ENCODE results near the gene HDAC4.

The HDAC4 gene

DNA sequence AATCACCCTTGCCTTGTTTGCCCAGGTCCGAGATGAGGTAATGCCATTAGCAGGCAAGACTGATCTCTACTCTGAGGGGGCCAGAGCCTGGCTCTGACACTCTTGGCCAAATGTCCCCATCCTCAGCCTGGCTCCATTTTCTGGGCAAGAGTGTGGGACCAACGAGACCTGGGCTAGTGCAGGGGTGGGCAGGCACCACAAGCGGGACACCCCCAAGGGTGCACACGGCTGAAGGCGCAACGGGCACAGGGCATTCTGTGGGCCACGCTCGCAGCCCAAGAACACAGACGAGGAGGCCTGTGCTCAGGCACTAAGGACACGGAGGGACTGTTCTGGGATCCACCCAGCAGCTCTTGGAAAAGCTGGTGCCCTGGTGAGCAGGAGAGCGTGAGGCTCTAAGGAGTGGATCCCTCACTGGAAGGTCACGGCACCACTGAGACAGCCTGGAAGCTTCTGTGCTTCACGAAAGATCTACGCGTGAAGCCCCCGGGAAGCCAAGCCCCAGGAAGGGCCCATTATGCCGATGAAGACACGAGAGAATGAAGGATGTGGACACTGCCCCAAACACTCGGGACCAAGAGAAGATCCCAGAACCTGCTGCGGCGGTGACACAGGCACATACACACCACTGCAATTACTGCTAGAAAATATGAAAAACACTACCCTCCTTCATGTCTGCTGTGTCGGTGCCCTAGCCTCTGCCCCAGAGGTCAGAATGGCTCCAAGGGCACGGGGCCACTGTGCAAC, 138.2 kb downstream of the HDAC4 start:
- Histone ChIP-seq H3F3A (ENCODE audit: insufficient read depth, low read length) (no peaks in the 10 kb centered on the region), H3K27me3 (ENCODE audit: insufficient read depth, low read length) (no peaks in the 10 kb centered on the region; the same call in 1 of the 2 replicates), H3K9ac (ENCODE audit: low read length) (no peak overlapping the region), H3K36me3 (ENCODE audit: insufficient read depth, low read length) (no peaks in the 10 kb centered on the region; the same call in 1 of the 2 replicates), H4K20me1 (ENCODE audit: insufficient read depth, low read length) (no peaks in the 10 kb centered on the region), H3K4me1 (ENCODE audit: insufficient read depth, low read length, severe bottlenecking) (peaks cover 9% of the 10 kb centered on the region), H3K9me3 (ENCODE audit: low read length) (peaks cover 10% of the 10 kb centered on the region), H2AFZ (ENCODE audit: low read length) (no peak overlapping the region), H3K4me3 (ENCODE audit: low read depth, low read length, poor library complexity, severe bottlenecking) (no peak overlapping the region), H3K4me2 (ENCODE audit: low read length) (no peak overlapping the region), H3K27ac (ENCODE audit: low read depth, low read length, poor library complexity, severe bottlenecking) (no peak overlapping the region), H3K79me2 (ENCODE audit: insufficient read depth, low read length) (no peaks in the 10 kb centered on the region), H3K9me2 (ENCODE audit: low read depth, low read length) (no peaks in the 10 kb centered on the region)
- TF ChIP-seq EZH2 (IDR thresholded peaks at IDR 0.05; ENCODE audit: borderline replicate concordance, low read length), result no peak
- TF ChIP-seq, protein P1, sequence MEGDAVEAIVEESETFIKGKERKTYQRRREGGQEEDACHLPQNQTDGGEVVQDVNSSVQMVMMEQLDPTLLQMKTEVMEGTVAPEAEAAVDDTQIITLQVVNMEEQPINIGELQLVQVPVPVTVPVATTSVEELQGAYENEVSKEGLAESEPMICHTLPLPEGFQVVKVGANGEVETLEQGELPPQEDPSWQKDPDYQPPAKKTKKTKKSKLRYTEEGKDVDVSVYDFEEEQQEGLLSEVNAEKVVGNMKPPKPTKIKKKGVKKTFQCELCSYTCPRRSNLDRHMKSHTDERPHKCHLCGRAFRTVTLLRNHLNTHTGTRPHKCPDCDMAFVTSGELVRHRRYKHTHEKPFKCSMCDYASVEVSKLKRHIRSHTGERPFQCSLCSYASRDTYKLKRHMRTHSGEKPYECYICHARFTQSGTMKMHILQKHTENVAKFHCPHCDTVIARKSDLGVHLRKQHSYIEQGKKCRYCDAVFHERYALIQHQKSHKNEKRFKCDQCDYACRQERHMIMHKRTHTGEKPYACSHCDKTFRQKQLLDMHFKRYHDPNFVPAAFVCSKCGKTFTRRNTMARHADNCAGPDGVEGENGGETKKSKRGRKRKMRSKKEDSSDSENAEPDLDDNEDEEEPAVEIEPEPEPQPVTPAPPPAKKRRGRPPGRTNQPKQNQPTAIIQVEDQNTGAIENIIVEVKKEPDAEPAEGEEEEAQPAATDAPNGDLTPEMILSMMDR (IDR thresholded peaks at IDR 0.05; ENCODE audit: low read length), result no peak

DNA sequence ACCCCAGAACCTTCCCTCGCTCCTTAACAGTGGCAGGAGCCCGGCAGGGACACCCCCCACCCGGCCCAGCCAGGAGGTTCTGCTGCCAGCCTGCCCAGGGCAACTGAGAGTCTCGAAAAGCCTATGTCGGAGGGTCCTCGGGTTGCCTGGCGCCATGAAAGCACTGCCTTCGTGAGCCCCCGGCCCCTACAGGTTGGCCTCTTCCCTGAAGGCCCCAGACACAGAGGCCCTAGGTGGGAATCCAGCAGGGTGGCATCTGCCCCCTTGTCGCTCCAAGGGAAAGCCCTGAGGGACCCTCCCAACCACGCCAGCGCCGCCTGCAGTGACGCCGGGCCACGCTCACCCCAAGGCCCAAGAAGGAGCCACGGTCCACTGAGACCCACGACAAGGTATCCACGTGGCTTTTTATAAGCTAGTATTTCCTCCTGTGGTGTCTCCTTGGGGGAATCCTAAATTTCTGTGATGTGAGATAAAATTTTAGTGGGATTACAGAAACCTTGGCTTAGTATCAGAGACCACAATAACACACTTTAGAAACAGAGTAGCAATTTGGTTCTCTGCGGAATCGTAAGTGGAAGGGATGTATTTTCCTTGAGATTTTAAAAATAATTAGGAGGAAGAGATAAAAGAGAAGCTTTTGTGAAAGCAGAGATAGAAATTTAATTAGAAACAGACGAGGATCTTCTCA, 138.9 kb downstream of the HDAC4 start:
- Histone ChIP-seq H4K20me1 (ENCODE audit: insufficient read depth, low read length) (no peaks in the 10 kb centered on the region), H3K79me2 (ENCODE audit: insufficient read depth, low read length) (no peaks in the 10 kb centered on the region)

DNA sequence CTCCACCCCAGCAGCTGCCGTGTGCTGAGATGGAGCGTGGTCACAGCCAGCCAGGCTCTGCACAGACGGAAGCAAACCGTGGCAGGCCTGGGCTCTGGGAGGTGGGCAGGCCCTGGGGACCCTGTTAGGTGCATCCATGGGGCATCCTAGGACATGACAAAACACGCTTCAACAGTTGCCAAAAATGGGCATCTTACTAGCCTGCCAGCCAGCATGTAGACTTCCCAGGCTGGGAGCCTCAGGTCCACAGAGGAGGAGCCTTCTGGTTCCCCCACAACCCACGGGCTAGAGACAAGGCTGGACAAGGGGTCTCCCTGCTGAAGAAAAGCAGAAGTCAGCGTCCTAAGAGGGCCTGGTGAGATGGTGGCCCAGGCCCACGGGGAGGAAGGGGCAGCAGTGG, 139.5 kb downstream of the HDAC4 start:
- TF ChIP-seq, protein P1 (IDR thresholded peaks at IDR 0.05; ENCODE audit: low read length), result no peak
- no peak for TF ChIP-seq EZH2 (IDR thresholded peaks at IDR 0.05; ENCODE audit: borderline replicate concordance, low read length)
- no peak overlapping the region for H3K4me2 ChIP-seq (ENCODE audit: low read length)
- H3K9me2 ChIP-seq (ENCODE audit: low read depth, low read length), result no peaks in the 10 kb centered on the region
- H2AFZ ChIP-seq (ENCODE audit: low read length), result no peak overlapping the region
- peaks cover 3% of the 10 kb centered on the region; the same call in 1 of the 2 replicates for H3K27me3 ChIP-seq (ENCODE audit: insufficient read depth, low read length)
- no peaks in the 10 kb centered on the region for H3K79me2 ChIP-seq (ENCODE audit: insufficient read depth, low read length)
- no peak overlapping the region for H3K4me3 ChIP-seq (ENCODE audit: low read depth, low read length, poor library complexity, severe bottlenecking)
- no peaks in the 10 kb centered on the region for H3F3A ChIP-seq (ENCODE audit: insufficient read depth, low read length)
- H3K9ac ChIP-seq (ENCODE audit: low read length), result no peak overlapping the region
- H4K20me1 ChIP-seq (ENCODE audit: insufficient read depth, low read length), result no peaks in the 10 kb centered on the region
- no peaks in the 10 kb centered on the region for H3K4me1 ChIP-seq (ENCODE audit: insufficient read depth, low read length, severe bottlenecking)
- H3K36me3 ChIP-seq (ENCODE audit: insufficient read depth, low read length), result no peaks in the 10 kb centered on the region; the same call in 1 of the 2 replicates
- H3K27ac ChIP-seq (ENCODE audit: low read depth, low read length, poor library complexity, severe bottlenecking), result no peak overlapping the region
- H3K9me3 ChIP-seq (ENCODE audit: low read length), result peaks cover 18% of the 10 kb centered on the region

More for the DNA sequence above, 138.9 kb downstream of the HDAC4 start:
- Histone ChIP-seq H3K27ac (ENCODE audit: low read depth, low read length, poor library complexity, severe bottlenecking) (no peak overlapping the region), H3K4me3 (ENCODE audit: low read depth, low read length, poor library complexity, severe bottlenecking) (no peak overlapping the region), H3K9ac (ENCODE audit: low read length) (no peak overlapping the region), H3K4me2 (ENCODE audit: low read length) (no peak overlapping the region), H3K4me1 (ENCODE audit: insufficient read depth, low read length, severe bottlenecking) (peaks cover 2% of the 10 kb centered on the region), H3K9me3 (ENCODE audit: low read length) (peaks cover 17% of the 10 kb centered on the region), H3F3A (ENCODE audit: insufficient read depth, low read length) (no peaks in the 10 kb centered on the region), H3K9me2 (ENCODE audit: low read depth, low read length) (no peaks in the 10 kb centered on the region), H3K27me3 (ENCODE audit: insufficient read depth, low read length) (peaks cover 3% of the 10 kb centered on the region; the same call in 1 of the 2 replicates), H3K36me3 (ENCODE audit: insufficient read depth, low read length) (no peaks in the 10 kb centered on the region; the same call in 1 of the 2 replicates), H2AFZ (ENCODE audit: low read length) (no peak overlapping the region)
- TF ChIP-seq, protein P1 (IDR thresholded peaks at IDR 0.05; ENCODE audit: low read length), result no peak
- TF ChIP-seq EZH2 (IDR thresholded peaks at IDR 0.05; ENCODE audit: borderline replicate concordance, low read length), result no peak
